A549 treated with AZD2906 at 1 μM for 4 hours (cell line): ENCODE measurements around the gene TRPM6. TPM values are rescaled to one million over a fixed set of nuclear protein-coding genes. Genes with fewer than 3 reads are reported as not detected.

Experiments
- total RNA-seq: library from RNA; stranded (reverse); fragments of 200-300 nt; extraction: Qiagen RNA extraction; gene quantifications from 5 replicates; pipeline ENCODE4 v1.2.3, GENCODE V29; 2022

The TRPM6 gene
- 1.7 to 2.3 TPM (median 1.9 TPM) in 5 replicates for total RNA-seq

GRCh38 chr9:74887041-74887980 lies at the start of gene TRPM6:
Gene TRPM6, minus strand, starts transcription at chr9:74887921. Its CDS starts 65 bp downstream, at chr9:74887856.

Other genes with a start within 250 kb of the TRPM6 start
- 8.2 to 12.8 TPM (median 12.3 TPM) in 5 replicates for gene C9orf40, start 65.0 kb upstream of the TRPM6 start, total RNA-seq
- gene CARNMT1, start 140.4 kb upstream of the TRPM6 start, total RNA-seq: 11.2 to 13.9 TPM (median 12.4 TPM) in 5 replicates
- 4.3 to 6.1 TPM (median 5.2 TPM) in 5 replicates for gene NMRK1, start 200.2 kb upstream of the TRPM6 start, total RNA-seq
- 13.2 to 18.2 TPM (median 16.0 TPM) in 5 replicates for gene OSTF1, start 200.6 kb upstream of the TRPM6 start, total RNA-seq